HG02885 (cell line): ENCODE results near the gene CHRD.

Experiments
- ATAC-seq: cut with Tn5 transposase; IDR thresholded peaks from one replicate; pipeline ENCODE4 v1.9.1; 2021; ENCODE audit warnings: mild to moderate bottlenecking; ENCODE audit not compliant: unreplicated experiment, poor library complexity

The CHRD gene

GRCh38 chr3:184380627-184381260 lies 890 bp downstream of the CHRD start:
- ATAC-seq = no peak

GRCh38 chr3:184381261-184382224 lies 1.7 kb downstream of the CHRD start:
- ATAC-seq = no peak

GRCh38 chr3:184382326-184383032 lies 2.6 kb downstream of the CHRD start:
- no peak for ATAC-seq

GRCh38 chr3:184383033-184383740 lies 3.3 kb downstream of the CHRD start:
- ATAC-seq = no peak

- no peak for ATAC-seq
These were observed 4.5 kb downstream of the CHRD start for GRCh38 chr3:184384342-184384741.

GRCh38 chr3:184384856-184385422 lies 5.1 kb downstream of the CHRD start:
- ATAC-seq = no peak

- ATAC-seq = no peak
These were observed 6.4 kb downstream of the CHRD start for GRCh38 chr3:184386047-184386806.

GRCh38 chr3:184387174-184387714 lies 7.4 kb downstream of the CHRD start:
- ATAC-seq = no peak

- ATAC-seq = no peak
These were observed 8.5 kb downstream of the CHRD start for GRCh38 chr3:184388164-184388935.

GRCh38 chr3:184388936-184389230 lies 9.0 kb downstream of the CHRD start:
- ATAC-seq = no peak

GRCh38 chr3:184389384-184389783 lies 9.5 kb downstream of the CHRD start:
- no peak for ATAC-seq

GRCh38 chr3:184389935-184390528 lies 10.2 kb downstream of the CHRD start:
- no peak for ATAC-seq

GRCh38 chr3:184391266-184391665 lies 11.4 kb downstream of the CHRD start:
- ATAC-seq = no peak

GRCh38 chr3:184395320-184395660 lies 15.4 kb downstream of the CHRD start:
- no peak for ATAC-seq

GRCh38 chr3:184399410-184399809 lies 19.6 kb downstream of the CHRD start:
- ATAC-seq = no peak

GRCh38 chr3:184405075-184406030 lies 25.5 kb downstream of the CHRD start:
- no peak for ATAC-seq

- ATAC-seq = no peak
These were observed 29.6 kb downstream of the CHRD start for GRCh38 chr3:184409331-184409926.
